Muscle of back (tissue), 11 donors: ENCODE data around the gene RBMS3. TPM values are rescaled to one million over a fixed set of nuclear protein-coding genes. Genes with fewer than 3 reads are reported as not detected.
"Not testable (repeated sequence)": the region's sequence is repeated elsewhere in the genome, so short reads cannot be mapped to it uniquely, and the experiment has no call there.

Experiments
- DNase-seq, 3 donors: peaks; one replicate each; pipeline versions ENCODE4 v3.0.0 to v3.0.0-alpha.2; 2013
- polyA plus RNA-seq, 10 donors: library from polyadenylated mRNA; unstranded; fragments of 120-200 nt; gene quantifications; one replicate each; pipeline ENCODE4 v1.2.1, GENCODE V29; 2013; ENCODE audit not compliant: insufficient read length in 10 of 10

Gene RBMS3
- polyA plus RNA-seq, 10 donors, result 22.4 to 37.1 (median 28.1) TPM

- DNase-seq, result no peak
These were observed 102.0 kb downstream of the RBMS3 start for GRCh38 chr3:29382845-29383244.

GRCh38 chr3:29384640-29385039 lies 103.8 kb downstream of the RBMS3 start:
- peak; percentile 71 to 94 (median 85) for DNase-seq

- peak in 2 of 3 donors; percentile 32 to 33 for DNase-seq
These were observed 104.4 kb downstream of the RBMS3 start for GRCh38 chr3:29385046-29385830.

GRCh38 chr3:29389362-29389761 lies 108.5 kb downstream of the RBMS3 start:
- no peak for DNase-seq

GRCh38 chr3:29392625-29393388 lies 111.9 kb downstream of the RBMS3 start:
- no peak for DNase-seq

GRCh38 chr3:29393946-29394345 lies 113.1 kb downstream of the RBMS3 start:
- DNase-seq, result not testable (repeated sequence)

GRCh38 chr3:29397406-29397805 lies 116.5 kb downstream of the RBMS3 start:
- no peak for DNase-seq

- DNase-seq, result peak in 1 of 3 donors; percentile 64
These were observed 117.9 kb downstream of the RBMS3 start for GRCh38 chr3:29398787-29399186.

GRCh38 chr3:29406291-29406832 lies 125.5 kb downstream of the RBMS3 start:
- no peak for DNase-seq

- no peak for DNase-seq
These were observed 127.8 kb downstream of the RBMS3 start for GRCh38 chr3:29408676-29409075.

GRCh38 chr3:29409409-29409808 lies 128.5 kb downstream of the RBMS3 start:
- DNase-seq, result no peak

- no peak for DNase-seq
These were observed 129.3 kb downstream of the RBMS3 start for GRCh38 chr3:29410220-29410619.

GRCh38 chr3:29410660-29411405 lies 130.0 kb downstream of the RBMS3 start:
- DNase-seq, result no peak

GRCh38 chr3:29412110-29412509 lies 131.2 kb downstream of the RBMS3 start:
- DNase-seq, result no peak

GRCh38 chr3:29414468-29415224 lies 133.8 kb downstream of the RBMS3 start:
- peak in 1 of 3 donors; percentile 56 for DNase-seq

GRCh38 chr3:29415482-29416223 lies 134.8 kb downstream of the RBMS3 start:
- peak in 2 of 3 donors; percentile 60 to 82 for DNase-seq

- DNase-seq, result no peak
These were observed 135.6 kb downstream of the RBMS3 start for GRCh38 chr3:29416514-29416913.

GRCh38 chr3:29420106-29420505 lies 139.2 kb downstream of the RBMS3 start:
- peak in 1 of 3 donors; percentile 82 for DNase-seq

GRCh38 chr3:29426302-29427226 lies 145.7 kb downstream of the RBMS3 start:
- no peak for DNase-seq
